Stimulated activated CD4-positive, alpha-beta T cell treated with anti-CD3 and anti-CD28 coated beads, Interleukin-15, amount 100 ng/mL, for 48 hours (primary cell): ENCODE results near the gene NAA25.
A peak's percentile ranks its signal among the peaks of the same experiment; 100 is the strongest.
"Not testable (repeated sequence)": the region's sequence is repeated elsewhere in the genome, so short reads cannot be mapped to it uniquely, and the experiment has no call there.

Source experiments
- DNase-seq, 2 donors: peaks; one replicate each; pipeline ENCODE4 v3.0.0-alpha.2; 2020; ENCODE audit warnings: low read depth in 2 of 2

NAA25 gene

DNA sequence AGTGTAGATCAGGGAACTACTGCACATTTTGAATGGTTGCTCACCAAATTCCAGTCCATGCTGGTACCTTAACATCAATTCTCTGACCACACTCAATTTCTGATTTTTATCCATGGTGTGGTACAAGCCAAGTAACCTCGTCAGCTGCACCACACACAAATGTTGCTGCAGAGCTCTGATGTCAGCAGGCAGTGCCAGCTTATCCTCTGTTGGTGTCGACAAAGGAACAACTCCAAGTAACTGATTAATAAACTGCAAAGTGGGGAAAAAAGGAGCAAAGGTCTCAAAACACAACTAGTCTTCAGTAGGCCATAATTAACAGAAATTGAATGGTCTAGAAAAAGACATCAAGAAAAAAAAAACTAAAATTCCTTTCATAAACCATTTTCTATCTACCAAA lies 47.4 kb downstream of the NAA25 start:
- no peak for DNase-seq

- no peak for DNase-seq
Measured at GRCh38 chr12:112049351-112049750, 59.2 kb downstream of the NAA25 start.

DNA sequence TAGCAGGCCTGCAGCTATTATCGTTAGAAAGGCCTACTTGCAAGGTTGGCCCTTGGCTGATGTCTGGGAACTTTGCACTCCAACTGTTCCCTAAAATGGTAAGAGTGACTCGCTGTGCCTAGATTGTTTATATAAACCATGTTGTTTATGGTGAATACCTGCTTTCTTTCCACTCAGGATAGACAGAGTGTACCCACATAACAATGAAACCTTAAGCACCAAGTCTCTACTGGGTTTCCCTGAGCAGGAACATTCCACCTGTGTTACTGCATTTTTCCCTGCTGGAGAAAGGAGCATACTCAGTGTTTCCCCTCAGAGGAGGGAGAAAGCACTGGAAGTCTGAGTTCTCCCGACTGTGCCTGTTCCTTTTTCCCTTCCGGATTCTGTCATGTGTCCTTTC lies 62.6 kb downstream of the NAA25 start:
- no peak for DNase-seq

GRCh38 chr12:112036614-112037013 lies 72.0 kb downstream of the NAA25 start:
- DNase-seq = not testable (repeated sequence)

GRCh38 chr12:112035219-112035785 lies 73.3 kb downstream of the NAA25 start:
- no peak for DNase-seq

GRCh38 chr12:112032292-112032691 lies 76.3 kb downstream of the NAA25 start:
- DNase-seq = no peak

- DNase-seq = no peak
Measured at GRCh38 chr12:112031472-112031871, 77.1 kb downstream of the NAA25 start.

DNA sequence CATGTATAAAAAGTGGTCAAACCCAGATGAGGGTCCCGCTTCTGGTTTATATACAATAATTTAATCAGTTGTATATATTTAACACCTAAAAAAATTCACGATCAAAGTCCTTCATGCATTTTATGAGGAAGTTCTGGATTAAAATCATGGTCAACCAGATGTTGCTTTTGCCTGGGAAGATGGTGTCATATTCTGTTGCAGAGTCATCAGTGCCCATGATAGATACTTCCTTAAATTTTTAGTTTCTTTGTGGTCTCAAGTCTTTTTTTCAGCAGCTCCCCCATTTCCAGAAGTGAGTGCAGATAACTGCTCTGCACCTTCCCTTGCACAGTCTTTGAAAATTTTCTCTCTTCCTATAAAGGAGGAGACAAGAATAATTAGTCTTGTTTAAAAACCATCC lies 79.3 kb downstream of the NAA25 start:
- DNase-seq = no peak

GRCh38 chr12:112025808-112026375 lies 82.7 kb downstream of the NAA25 start:
- no peak for DNase-seq

DNA sequence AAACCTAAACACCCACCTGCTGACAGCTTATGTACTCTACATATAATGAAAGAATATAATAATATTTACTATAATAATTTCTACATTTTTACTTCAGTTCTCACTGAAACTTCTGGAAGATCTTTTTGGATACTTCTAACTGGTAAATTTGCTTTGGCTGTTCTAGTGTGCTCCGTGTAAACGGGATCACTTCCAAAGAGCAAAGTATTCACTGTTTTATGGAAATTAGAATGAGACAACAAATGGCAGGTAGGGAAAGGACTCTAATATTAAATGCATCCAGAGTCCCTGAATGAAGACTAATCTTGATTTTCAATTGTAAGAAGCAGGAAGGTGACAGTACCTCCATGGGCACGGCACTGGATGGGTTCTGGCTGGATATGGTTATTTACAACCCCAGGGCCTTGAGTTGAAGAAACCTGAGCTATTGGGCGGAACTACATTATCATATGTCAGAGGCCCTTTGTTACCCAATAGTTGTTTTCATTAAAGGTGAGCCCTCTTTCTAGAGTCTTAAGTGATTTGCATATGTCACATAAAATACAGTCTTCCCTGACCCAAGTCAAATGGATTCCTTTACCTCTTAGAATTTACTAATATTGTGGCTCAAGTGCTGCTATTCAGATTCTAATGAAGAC lies 84.7 kb downstream of the NAA25 start:
- DNase-seq = no peak

DNA sequence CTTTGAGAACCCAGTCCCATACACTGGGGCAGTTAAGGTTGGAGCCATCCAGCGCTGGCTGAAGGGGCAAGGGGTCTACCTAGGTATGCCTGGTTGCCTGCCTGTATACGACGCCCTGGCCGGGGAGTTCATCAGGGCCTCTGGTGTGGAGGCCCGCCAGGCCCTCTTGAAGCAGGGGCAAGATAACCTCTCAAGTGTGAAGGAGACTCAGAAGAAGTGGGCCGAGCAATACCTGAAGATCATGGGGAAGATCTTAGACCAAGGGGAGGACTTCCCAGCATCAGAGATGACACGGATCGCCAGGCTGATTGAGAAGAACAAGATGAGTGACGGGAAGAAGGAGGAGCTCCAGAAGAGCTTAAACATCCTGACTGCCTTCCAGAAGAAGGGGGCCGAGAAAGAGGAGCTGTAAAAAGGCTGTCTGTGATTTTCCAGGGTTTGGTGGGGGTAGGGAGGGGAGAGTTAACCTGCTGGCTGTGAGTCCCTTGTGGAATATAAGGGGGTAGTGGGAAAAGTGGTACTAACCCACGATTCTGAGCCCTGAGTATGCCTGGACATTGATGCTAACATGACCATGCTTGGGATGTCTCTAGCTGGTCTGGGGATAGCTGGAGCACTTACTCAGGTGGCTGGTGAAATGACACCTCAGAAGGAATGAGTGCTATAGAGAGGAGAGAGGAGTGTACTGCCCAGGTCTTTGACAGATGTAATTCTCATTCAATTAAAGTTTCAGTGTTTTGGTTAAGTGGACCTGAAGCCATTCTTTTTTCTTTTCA lies 86.2 kb downstream of the NAA25 start:
- DNase-seq = no peak

DNA sequence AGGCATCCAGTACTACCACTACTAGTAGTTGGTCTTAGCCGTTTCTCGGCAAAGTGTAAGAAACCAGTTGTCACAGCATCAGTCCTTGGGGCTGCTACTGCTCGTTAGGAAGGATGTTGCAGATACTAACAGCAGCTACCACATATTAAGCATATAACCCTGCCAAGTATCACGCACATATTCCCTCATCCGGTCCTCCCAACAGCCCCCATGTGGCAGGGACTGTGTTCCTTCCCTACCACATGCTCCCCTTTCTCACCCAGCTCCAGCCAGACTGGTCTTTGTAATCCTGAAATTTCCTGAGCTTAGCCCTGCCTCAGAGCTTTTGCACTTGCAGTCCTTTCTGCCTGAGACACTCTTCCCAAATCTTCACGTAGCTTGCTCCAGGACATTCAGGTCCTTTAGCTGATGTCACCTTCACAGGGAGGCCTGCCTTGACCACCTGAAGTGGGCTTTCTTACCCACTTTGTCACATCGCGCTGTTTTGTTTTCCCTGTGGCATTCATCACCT lies 87.6 kb downstream of the NAA25 start:
- DNase-seq = no peak

DNA sequence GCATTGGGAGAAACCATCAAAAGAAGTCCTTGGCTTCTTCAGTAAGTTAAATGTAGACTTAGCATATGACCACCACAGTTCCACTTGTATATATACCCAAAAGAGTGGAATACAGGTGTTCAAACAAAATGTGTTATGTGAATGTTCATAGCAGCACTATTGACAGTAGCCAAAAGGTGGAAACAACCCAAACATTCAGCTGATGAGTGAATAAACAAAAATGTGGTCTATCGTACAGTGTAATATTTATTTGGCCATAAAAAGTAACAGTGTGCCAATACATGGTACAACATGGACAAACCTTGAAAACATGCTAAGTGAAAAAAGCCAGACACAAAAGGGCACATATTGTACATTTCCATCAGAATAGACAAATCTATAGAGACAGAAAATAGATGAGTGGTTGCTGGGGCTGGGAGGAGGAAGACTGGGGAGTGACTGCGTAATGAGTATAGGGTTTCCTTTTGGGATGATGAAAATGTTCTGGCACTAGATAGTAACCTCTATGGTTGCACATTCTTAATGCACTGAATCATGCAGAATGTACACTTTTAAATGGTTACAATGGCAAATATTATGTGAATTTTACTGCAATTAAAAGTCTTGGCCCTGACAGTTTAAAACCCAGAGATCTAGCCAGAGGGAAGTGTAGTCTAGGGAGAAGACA lies 89.9 kb downstream of the NAA25 start:
- no peak for DNase-seq

DNA sequence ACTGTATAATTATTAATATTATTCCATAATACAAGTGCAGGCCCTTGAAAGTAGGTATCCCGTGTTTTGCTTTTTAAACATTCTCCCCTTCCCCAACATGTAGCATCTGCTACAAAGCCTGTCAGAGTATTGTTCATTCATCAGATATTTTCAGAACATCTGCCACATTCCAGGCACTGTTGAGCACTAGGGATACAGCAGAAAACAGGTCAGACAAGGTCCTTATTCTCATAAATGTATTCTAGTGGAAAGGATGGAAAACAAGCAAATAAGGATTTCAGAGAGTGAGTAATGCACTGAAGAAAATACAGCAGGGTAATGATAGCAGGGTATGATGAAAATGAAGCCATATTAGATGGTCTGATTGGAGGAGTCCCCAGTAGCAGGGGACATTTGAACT lies 91.5 kb downstream of the NAA25 start:
- DNase-seq = no peak

DNA sequence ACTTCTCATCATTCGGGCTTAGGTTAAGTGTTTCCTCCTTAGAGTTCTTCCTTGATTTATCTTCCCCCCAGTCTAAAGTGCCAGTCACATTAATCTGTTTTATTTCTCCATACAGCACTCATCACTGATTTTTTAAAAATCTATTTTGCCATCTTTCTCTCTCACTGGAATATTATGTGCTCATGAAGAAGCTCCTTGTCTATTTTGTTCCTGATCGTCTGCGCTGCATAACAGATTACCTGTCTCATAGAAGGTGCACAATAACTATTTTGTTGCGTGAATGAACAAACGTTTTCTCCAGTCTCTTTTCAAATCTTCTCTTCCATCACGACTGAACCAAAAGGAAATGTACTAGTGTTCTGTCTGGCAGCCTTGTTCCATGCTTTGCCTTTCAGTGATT lies 92.6 kb downstream of the NAA25 start:
- no peak for DNase-seq

DNA sequence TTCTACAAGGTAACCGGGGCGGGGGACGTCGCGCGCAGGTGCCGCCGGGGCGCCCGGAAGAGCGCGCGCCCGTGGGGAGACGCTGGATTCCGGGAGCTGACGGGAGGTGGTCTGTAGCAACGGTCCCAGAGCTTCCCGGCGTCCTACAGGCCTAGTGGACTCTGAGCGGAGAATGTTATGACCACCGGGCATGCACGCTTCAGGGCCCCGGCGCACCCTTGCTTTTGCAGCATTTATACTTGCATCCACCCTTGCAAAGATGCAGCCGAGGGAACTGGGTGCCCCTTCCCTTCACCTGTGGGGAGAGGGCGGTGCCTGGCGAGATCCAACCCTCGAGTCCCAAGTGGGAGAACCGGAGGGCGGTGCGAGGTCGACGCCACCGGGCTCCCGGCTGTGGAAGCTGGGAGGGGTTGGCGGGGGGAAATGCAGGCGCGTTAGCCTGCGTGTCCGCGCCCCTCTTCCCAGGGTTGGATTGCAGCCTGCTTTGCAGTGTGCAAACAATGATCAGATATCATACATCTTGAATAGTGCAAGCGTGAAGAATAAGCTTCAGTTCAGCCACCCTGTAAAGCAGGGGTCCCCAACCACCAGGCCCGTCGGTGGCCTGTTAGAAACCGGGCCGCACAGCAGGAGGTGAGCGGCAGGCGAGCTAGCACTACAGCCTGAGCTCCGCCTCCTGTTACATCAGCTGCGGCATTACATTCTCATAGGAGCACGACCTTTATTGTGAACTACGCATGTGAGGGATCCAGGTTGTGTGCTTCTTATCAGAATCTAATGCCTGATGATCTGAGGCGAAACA lies 94.8 kb downstream of the NAA25 start:
- DNase-seq = peak; percentile 50 to 61

GRCh38 chr12:112012775-112013600 lies 95.6 kb downstream of the NAA25 start, which contains the start of the genes ERP29 and TMEM116:
TSS of gene ERP29 (plus strand) at chr12:112013426. CDS start at chr12:112013466, 40 bp downstream.
TSS of gene TMEM116 (minus strand) at chr12:112013165. CDS start at chr12:112005270, 7,895 bp downstream.
- peak; percentile 100 for DNase-seq

DNA sequence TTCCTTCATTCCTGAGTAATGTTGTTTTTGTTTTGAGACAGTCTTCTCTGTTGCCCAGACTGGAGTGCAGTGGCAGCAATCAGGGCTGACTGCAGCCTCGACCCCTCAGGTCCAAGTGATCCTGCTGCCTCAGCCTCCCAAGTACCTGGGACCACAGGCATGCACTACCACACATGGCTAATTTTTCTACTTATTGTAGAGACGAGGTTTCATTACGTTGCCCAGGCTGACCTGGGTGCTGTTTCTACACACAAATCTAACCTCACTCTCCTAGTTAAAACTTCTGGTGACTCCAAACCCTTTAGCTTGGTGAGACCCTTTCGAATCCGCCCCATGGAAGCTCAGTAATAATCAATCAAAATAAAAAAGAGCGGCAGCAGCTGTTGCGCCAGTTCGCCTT lies 96.9 kb downstream of the NAA25 start:
- DNase-seq = no peak

GRCh38 chr12:112010415-112011344 lies 97.9 kb downstream of the NAA25 start:
- no peak for DNase-seq
